Activated CD4-positive, alpha-beta memory T cell treated with anti-CD3 and anti-CD28 coated beads, Interleukin-2, amount 10 ng/mL, durations not matched to agents 7 days and 5 days (primary cell): ENCODE measurements around the gene MOV10L1. TPM values are rescaled to one million over a fixed set of nuclear protein-coding genes. Genes with fewer than 3 reads are reported as not detected.

ENCODE experiments used
- CTCF ChIA-PET: fragments of 350-600 bp; sonication (Branson Sonifier 250); formaldehyde crosslinking; loops from one replicate; lab custom pipeline; 2021; ENCODE audit warnings: antibody characterized with exemption, inconsistent platforms; lab: Charles Lee
- POLR2A ChIA-PET: fragments of 350-600 bp; sonication (Branson Sonifier 250); formaldehyde crosslinking; loops from one replicate; lab custom pipeline; 2021; ENCODE audit warnings: antibody characterized with exemption; lab: Charles Lee
- DNase-seq: peaks from one replicate; pipeline ENCODE4 v3.0.0-alpha.2; 2020
- H3K27ac Mint-ChIP-seq: one replicate; pipeline ENCODE4 v1.8.0; 2021; ENCODE audit warnings: mild to moderate bottlenecking, mixed read lengths
- H3K27me3 Mint-ChIP-seq: one replicate; pipeline ENCODE4 v1.8.0; 2021; ENCODE audit warnings: mixed read lengths
- H3K36me3 Mint-ChIP-seq: one replicate; pipeline ENCODE4 v1.8.0; 2021; ENCODE audit warnings: low read depth, mixed read lengths
- H3K4me1 Mint-ChIP-seq: one replicate; pipeline ENCODE4 v1.8.0; 2021; ENCODE audit warnings: mixed read lengths
- H3K4me3 Mint-ChIP-seq: one replicate; pipeline ENCODE4 v1.8.0; 2021; ENCODE audit warnings: mild to moderate bottlenecking, mixed read lengths
- H3K9me3 Mint-ChIP-seq: one replicate; pipeline ENCODE4 v1.8.0; 2021; ENCODE audit warnings: mixed read lengths
- total RNA-seq, 2 experiments: library from RNA; stranded (reverse); gene quantifications; one replicate each; pipeline ENCODE4 v1.2.3, GENCODE V29; 2021

Gene MOV10L1
- total RNA-seq, 2 experiments from 2014 or later = not detected

DNA sequence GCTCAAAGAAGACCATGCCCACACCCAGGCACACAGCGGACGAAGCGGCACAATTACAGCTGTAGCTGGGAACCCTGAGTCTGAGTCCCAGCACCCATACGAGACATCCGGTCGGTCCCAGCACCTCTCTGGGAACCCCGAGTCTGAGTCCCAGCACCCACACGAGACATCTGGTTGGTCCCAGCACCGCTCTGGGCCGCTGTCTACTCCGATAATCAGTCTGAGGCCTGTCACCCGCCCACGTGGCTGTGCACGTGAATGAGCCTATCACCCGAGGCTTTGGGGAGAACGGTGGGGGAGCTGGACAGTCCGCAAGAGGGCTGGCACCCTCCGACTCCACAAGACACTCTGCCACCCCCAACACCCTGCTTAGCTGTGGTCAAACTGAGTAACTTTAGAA is 37.9 kb upstream of the MOV10L1 start:
- no peak for DNase-seq
- Mint-ChIP-seq H3K36me3 (no peaks in the 10 kb centered on the region), H3K27me3 (peaks cover 6% of the 10 kb centered on the region), H3K27ac (no peak overlapping the region), H3K4me1 (no peaks in the 10 kb centered on the region), H3K9me3 (peaks cover 5% of the 10 kb centered on the region), H3K4me3 (no peak overlapping the region)
- ChIA-PET POLR2A (no interaction called here), CTCF (no interaction called here)

DNA sequence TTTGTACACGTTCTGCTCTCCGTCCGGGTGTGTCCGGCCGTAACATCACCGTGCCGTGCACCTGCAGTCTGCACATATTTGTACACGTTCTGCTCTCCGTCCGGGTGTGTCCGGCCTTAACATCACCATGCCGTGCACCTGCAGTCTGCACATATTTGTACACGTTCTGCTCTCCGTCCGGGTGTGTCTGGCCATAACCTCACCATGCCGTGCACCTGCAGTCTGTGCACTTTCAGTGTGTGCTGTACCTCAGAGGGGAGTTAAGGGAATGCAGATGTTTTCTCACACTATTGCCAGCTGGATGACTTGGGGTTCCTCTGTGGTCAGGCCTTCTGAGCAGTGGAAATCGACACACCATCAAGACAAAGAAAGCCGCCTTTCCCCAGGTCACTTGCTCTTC is 35.9 kb upstream of the MOV10L1 start:
- no peak overlapping the region for H3K27ac Mint-ChIP-seq
- no peak for DNase-seq
- peaks cover 10% of the 10 kb centered on the region for H3K27me3 Mint-ChIP-seq
- H3K9me3 Mint-ChIP-seq = peaks cover 5% of the 10 kb centered on the region
- ChIA-PET CTCF (interaction anchor here (1.1 kb wide), 1 partner anchor 11 kb away, joined by 3 read pairs; no protein-coding TSS in a partner anchor), POLR2A (no interaction called here)
- no peak overlapping the region for H3K4me3 Mint-ChIP-seq
- no peaks in the 10 kb centered on the region for H3K4me1 Mint-ChIP-seq
- H3K36me3 Mint-ChIP-seq = no peaks in the 10 kb centered on the region

DNA sequence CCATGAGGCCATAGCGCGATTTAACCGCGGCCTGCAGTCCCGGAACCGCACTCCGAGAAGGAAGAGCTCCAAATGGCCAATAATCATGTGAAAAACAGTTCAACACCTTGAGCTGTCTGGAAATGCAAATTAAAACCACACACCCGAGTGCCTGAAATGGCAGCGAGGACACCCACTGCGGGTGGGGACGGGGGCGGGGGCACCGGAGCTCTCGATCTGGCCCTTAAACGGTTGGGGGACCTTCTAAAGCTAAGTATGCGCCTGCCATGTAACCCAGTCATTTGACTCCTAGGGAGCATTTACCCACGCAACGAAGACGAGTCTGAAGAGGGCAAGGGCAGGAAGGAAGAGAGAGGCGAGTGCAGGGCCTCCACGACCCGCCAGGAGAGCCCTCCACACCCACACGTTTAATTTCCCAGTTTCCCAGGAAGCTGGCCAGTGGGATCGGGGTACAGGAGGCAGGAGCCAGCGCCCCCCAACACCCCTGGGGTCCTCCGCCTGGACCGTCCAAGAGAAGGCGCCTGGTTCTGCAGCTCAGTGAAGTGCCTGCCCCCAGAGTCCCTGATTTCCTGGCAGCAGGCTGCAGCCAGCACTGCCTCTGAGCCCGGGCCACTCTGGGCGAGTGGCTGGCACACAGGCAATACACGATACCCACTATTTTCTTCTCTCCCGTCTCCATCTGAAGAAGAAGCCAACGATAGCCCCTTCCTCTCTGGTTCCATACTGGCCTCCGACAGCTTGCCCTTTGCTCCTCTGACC is 33.4 kb upstream of the MOV10L1 start:
- no peak overlapping the region for H3K27ac Mint-ChIP-seq
- ChIA-PET CTCF (no interaction called here), POLR2A (no interaction called here)
- H3K9me3 Mint-ChIP-seq = peaks cover 5% of the 10 kb centered on the region
- DNase-seq = no peak
- no peak overlapping the region for H3K4me3 Mint-ChIP-seq
- H3K27me3 Mint-ChIP-seq = peaks cover 17% of the 10 kb centered on the region
- no peaks in the 10 kb centered on the region for H3K4me1 Mint-ChIP-seq
- no peaks in the 10 kb centered on the region for H3K36me3 Mint-ChIP-seq

DNA sequence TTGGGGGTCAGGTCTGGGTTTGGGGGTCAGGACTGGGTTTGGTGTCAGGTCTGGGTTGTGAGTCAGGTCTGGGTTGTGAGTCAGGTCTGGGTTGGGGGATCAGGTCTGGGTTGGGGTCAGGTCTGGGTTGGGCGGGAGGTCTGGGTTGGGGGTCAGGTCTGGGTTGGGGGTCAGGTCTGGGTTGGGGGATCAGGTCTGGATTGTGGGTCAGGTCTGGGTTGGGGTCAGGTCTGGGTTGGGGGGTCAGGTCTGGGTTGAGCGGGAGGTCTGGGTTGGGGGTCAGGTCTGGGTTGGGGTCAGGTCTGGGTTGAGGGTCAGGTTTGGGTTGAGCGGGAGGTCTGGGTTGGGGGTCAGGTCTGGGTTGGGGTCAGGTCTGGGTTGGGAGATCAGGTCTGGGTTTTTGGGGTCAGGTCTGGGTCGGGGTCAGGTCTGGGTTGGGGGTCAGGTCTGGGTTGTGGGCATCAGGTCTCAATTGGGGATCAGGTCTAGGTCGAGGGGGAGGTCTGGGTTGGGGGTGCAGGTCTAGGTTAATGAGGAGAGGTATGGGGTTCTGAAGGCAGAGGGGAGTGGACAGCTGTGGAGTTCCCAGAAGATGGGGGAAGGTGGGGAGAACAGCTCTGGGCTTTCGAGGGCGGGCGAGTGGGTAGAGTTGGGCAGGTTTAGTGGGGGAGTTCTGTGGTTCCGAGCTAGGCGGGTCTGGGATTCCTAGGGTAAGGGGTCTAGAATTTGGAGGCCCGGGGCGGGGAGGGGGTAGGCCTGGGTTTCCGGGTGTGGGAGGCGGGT is 32.3 kb upstream of the MOV10L1 start:
- no peaks in the 10 kb centered on the region for H3K4me1 Mint-ChIP-seq
- CTCF ChIA-PET = no interaction called here
- no peak overlapping the region for H3K27ac Mint-ChIP-seq
- no peaks in the 10 kb centered on the region for H3K36me3 Mint-ChIP-seq
- H3K27me3 Mint-ChIP-seq = peaks cover 17% of the 10 kb centered on the region
- no peak overlapping the region for H3K4me3 Mint-ChIP-seq
- peaks cover 5% of the 10 kb centered on the region for H3K9me3 Mint-ChIP-seq
- POLR2A ChIA-PET = no interaction called here
- DNase-seq = no peak

DNA sequence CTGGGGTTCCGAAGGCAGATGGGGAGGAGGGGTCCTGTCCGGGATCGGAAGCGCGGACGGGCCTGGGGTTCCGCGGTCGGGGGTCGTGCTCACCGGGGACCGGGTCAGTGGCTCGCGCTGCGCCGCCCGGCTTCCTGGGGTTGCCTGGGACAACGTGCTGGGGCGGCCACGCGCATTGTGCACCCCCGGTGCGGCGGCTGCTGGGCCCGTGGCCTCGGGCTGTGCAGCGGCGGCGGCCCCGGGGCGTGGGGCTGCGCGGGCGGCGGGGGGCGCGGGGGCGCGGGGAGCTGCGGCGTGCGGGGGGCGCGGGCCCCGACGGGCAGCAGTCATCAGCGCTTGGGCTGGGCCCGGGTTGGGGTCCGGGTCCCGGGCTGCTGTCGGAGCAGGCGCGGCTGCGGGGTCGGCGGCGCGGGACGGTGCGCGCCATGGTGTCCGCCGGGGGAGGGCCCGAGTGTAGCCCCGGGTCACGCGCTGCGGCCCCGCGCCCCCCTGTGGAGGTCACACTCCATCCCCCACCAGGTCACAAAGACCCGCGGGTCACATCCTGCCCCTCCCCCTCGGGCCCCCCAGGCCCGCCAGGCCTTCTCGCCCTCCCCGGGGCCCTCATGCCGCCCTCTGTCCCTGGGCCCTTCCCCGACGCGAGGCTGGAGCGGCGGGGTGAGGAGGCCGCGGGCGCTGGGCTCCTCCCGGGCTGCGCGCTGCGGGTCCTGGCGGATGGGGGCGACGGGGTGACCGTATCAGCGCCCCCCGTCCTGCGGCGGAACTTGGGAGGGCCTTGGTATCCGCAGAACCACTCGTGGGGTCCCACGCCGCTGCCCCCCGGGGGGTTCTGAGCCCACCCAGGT is 31.5 kb upstream of the MOV10L1 start, which contains the start of gene TTLL8:
TSS of gene TTLL8 (minus strand) at position 238 of the 845 bp plus-strand sequence.
- Mint-ChIP-seq H3K4me3 (no peak within 1 kb of the TSS), H3K27ac (no peak within 1 kb of the TSS), H3K9me3 (peaks cover 5% of the 10 kb centered on the region), H3K36me3 (no peaks in the 10 kb centered on the region), H3K4me1 (no peaks in the 10 kb centered on the region), H3K27me3 (peaks cover 17% of the 10 kb centered on the region)
- DNase-seq = no peak
- ChIA-PET POLR2A (no interaction called here), CTCF (no interaction called here)

DNA sequence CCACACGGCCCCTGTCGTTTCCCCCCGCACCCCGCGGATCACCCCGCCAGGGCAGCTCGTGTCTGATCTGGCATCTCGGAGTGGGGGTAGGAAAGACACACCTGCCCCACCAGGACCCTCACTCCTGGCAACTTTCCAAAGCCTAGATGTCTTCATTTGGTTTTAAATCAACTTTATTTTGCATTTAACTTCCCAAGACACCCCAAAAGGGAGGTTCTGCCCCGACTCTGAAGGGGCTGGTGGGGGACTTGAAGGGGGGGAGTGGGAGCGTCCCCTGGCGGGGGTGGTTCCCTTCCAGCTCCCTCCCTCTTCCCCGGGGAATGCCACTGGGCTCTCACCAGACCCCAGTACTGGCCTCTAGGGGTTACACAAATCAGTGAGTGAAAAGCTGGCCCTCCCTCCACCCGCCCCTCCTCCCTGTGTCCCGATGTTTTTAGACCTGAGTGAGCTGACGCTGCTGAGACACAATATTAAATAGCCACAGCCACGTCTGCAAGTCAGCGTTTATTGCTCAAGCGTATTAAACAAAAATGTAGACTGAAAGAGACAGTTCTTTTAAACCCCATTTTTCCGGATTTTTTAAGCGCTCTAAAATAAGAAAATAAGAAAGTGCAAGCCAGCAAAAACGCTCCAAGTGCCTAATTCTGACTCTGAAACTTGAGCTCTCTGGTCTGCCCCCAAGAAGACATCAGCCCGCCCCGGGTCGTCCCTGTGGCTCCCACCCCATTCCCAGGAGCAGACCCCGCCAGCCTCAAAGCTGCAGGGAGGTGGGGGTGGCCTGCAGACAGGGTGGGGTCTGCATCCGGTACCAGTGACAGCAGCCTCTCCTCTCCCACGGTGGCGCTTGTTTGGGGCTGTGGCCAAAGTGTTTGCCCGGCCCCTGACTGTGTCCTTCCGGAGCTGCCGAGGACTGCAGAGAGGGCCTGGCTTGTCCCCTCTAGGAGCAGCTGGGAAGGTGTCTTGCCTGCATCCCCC is 30.6 kb upstream of the MOV10L1 start:
- ChIA-PET POLR2A (no interaction called here), CTCF (no interaction called here)
- DNase-seq = no peak
- Mint-ChIP-seq H3K9me3 (no peaks in the 10 kb centered on the region), H3K27ac (no peak overlapping the region), H3K4me1 (no peaks in the 10 kb centered on the region), H3K36me3 (no peaks in the 10 kb centered on the region), H3K27me3 (peaks cover 17% of the 10 kb centered on the region), H3K4me3 (no peak overlapping the region)

DNA sequence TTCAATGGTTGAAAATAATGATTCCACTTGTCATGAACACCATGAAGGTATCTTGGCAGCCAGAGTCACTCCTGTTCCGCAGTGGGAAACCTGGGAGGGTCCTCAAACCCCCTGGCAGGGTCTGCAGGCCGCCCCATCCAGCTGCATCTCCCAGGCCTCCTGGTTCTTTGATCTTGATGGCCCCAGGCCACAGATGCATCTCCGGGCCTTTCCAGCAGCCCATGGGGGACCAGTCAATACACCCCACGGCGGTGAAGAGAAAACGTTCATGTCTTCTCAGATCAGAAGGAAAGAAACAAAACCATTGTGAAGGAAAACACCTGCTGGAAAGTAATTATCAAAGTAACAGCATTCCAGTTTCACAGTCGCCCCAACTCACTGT is 29.9 kb upstream of the MOV10L1 start:
- no peaks in the 10 kb centered on the region for H3K36me3 Mint-ChIP-seq
- no peaks in the 10 kb centered on the region for H3K9me3 Mint-ChIP-seq
- H3K27me3 Mint-ChIP-seq = peaks cover 17% of the 10 kb centered on the region
- no peak for DNase-seq
- H3K4me1 Mint-ChIP-seq = no peaks in the 10 kb centered on the region
- ChIA-PET CTCF (no interaction called here), POLR2A (no interaction called here)
- no peak overlapping the region for H3K4me3 Mint-ChIP-seq
- no peak overlapping the region for H3K27ac Mint-ChIP-seq

DNA sequence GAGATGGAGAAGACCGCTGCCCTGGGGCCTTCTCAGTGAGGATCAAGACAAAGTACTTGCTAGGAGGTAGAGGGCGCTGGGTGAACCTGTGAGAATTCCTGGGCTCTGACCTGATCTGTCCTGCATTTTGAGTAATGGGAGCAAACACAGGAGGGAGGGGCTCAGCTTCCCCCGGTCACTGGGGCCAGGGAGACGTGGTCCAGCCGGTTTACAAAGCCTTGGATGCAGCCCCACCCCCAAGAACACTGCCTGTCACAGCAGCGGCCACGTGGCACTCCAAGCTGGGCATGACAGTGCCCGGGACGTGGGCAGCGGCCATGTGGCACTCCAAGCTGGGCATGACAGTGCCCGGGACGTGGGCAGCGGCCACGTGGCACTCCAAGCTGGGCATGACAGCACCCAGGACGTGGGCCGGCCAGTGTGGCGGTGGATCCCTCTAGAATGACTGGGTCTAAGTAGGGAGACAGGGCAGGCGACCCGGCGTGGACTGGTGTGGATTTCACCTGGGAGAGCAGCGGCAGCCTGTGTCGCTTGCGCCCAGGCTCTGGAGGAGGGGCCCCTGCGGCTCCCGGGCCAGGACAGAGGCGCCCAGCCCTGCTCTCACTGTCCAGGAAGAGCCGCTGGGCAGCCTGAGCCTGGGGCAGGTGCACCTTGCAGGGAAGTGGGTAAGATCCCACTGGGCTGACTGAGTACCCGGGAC is 29.2 kb upstream of the MOV10L1 start:
- no peaks in the 10 kb centered on the region for H3K9me3 Mint-ChIP-seq
- DNase-seq = no peak
- no peaks in the 10 kb centered on the region for H3K4me1 Mint-ChIP-seq
- peaks cover 17% of the 10 kb centered on the region for H3K27me3 Mint-ChIP-seq
- POLR2A ChIA-PET = no interaction called here
- no peak overlapping the region for H3K4me3 Mint-ChIP-seq
- CTCF ChIA-PET = no interaction called here
- no peak overlapping the region for H3K27ac Mint-ChIP-seq
- no peaks in the 10 kb centered on the region for H3K36me3 Mint-ChIP-seq

DNA sequence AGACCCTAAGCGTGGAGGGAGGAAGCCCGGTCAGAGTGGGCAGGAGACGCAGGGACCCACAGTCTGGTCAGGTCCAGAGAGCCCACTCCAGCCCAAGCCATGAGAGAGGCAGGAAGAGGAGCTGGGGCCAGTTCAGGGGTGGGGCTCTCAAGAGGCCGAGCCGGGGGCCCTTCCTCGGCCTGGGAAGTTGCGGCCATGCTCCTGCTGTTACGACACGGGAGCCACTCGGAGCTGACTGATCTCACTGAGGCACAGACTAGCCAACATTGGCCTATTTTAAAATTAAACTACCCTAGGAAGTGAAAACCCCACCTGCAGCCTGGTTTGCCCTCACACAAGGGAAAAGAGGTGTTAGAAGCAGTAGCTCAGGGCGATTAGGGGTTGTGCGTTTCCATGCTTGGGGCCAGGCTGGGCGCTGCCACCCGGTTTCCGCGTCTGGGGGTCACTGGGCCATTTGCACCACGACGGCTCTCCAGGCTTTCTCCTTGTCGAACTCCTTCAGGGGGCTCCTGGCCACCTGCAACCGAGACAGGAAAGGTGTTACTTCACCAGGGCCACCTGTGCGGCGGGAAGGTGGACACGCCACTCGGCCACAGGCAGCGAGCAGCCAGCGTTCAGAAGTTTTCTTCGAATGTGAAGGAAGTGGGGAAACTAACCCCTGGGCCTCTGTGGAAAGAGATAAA is 28.5 kb upstream of the MOV10L1 start:
- H3K9me3 Mint-ChIP-seq = no peaks in the 10 kb centered on the region
- DNase-seq = no peak
- POLR2A ChIA-PET = no interaction called here
- no peaks in the 10 kb centered on the region for H3K36me3 Mint-ChIP-seq
- CTCF ChIA-PET = no interaction called here
- no peaks in the 10 kb centered on the region for H3K4me1 Mint-ChIP-seq
- H3K4me3 Mint-ChIP-seq = no peak overlapping the region
- H3K27me3 Mint-ChIP-seq = peaks cover 15% of the 10 kb centered on the region
- H3K27ac Mint-ChIP-seq = no peak overlapping the region

DNA sequence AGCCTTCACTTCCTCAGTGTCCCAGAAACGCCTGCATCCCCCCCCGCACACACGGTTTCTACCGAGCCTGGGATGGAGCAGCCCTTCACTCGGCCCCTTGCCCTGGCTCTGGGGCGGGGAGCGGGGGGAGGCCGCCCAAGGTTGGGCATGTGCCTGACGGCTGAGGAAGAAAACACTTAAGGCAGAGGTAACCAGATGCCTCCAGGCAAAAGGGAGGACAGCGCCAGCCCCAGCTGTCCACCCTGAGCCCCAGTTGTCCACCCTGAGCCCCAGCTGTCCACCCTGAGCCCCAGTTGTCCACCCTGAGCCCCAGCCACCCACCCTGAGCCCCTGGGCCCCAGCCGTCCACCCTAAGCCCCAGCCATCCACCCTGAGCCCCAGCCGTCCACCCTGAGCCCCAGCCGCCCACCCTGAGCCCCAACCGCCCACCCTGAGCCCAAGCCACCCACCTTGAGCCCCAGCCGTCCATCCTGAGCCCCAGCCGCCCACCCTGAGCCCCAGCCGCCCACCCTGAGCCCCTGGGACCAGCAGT is 27.9 kb upstream of the MOV10L1 start:
- Mint-ChIP-seq H3K9me3 (no peaks in the 10 kb centered on the region), H3K4me3 (no peak overlapping the region), H3K36me3 (no peaks in the 10 kb centered on the region), H3K27ac (no peak overlapping the region), H3K4me1 (no peaks in the 10 kb centered on the region), H3K27me3 (peaks cover 15% of the 10 kb centered on the region)
- CTCF ChIA-PET = no interaction called here
- POLR2A ChIA-PET = no interaction called here
- DNase-seq = no peak

DNA sequence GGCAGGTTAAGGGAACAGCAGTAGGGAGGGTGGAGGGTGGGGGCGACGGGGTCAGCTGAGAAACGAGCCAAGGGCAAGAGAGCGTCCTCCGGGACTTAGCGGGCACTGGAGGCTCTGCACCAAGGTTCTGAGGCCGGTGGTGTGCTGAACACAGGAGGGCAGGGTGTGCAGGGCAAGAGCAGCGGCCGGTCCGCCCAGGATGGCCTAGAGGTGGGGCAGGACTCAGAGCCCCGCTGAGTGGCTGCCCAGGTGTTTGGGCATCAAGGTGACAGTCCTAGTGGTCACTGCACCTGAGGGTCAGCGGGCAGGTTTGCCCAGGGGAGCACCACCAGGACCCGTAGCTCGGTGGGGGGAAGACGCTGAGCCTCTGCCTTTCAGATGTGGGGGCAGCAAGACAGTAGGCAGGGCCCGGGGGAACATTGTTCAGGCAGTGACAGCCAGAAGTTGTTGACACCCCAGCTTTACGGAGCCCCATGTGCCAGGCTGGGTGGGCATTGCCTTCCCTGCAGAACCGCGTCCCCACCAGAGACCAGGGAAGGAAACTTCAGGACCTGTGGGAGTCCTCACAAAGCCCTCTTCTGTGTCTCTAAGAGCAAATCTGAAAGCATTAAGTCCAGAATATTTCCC is 27.2 kb upstream of the MOV10L1 start:
- no peaks in the 10 kb centered on the region for H3K36me3 Mint-ChIP-seq
- no peaks in the 10 kb centered on the region for H3K9me3 Mint-ChIP-seq
- H3K27me3 Mint-ChIP-seq = peaks cover 14% of the 10 kb centered on the region
- no peak for DNase-seq
- no peak overlapping the region for H3K27ac Mint-ChIP-seq
- CTCF ChIA-PET = no interaction called here
- POLR2A ChIA-PET = no interaction called here
- H3K4me3 Mint-ChIP-seq = no peak overlapping the region
- H3K4me1 Mint-ChIP-seq = no peaks in the 10 kb centered on the region
